Epithelial cell of proximal tubule (primary cell): ENCODE data around the gene PPP1R17. TPM values are rescaled to one million over a fixed set of nuclear protein-coding genes. Genes with fewer than 3 reads are reported as not detected.

Experiments used
- DNase-seq: peaks from one replicate; pipeline ENCODE4 v3.0.0-alpha.2; 2011; ENCODE audit warnings: low read depth
- H3K4me3 ChIP-seq: 2 replicates; pipeline ENCODE4 v1.5.1; 2011; ENCODE audit warnings: low read depth, mild to moderate bottlenecking, low read length
- CTCF ChIP-seq: conservative IDR thresholded peaks from 2 replicates; pipeline ENCODE4 v1.5.1; 2012; ENCODE audit warnings: low read depth, mild to moderate bottlenecking, low read length
- total RNA-seq: library from RNA; depleted of rRNA; stranded (reverse); fragments of >200 nt; gene quantifications from 2 replicates; pipeline ENCODE4 v1.2.3, GENCODE V29; 2015

Gene PPP1R17
- total RNA-seq, 1 donor from 2014 or later: not detected

- no peak for DNase-seq
- no peak for TF ChIP-seq CTCF
- H3K4me3 ChIP-seq: no peak overlapping the region
Observed at GRCh38 chr7:31692871-31693270, 5.9 kb downstream of the PPP1R17 start.

- TF ChIP-seq CTCF: no peak
- no peak overlapping the region for H3K4me3 ChIP-seq
- no peak for DNase-seq
Observed at GRCh38 chr7:31695859-31696614, 9.0 kb downstream of the PPP1R17 start.

GRCh38 chr7:31699050-31699449, 12.0 kb downstream of the PPP1R17 start:
- H3K4me3 ChIP-seq: no peak overlapping the region
- no peak for TF ChIP-seq CTCF
- no peak for DNase-seq

- TF ChIP-seq CTCF: no peak
- DNase-seq: no peak
- H3K4me3 ChIP-seq: no peak overlapping the region
Observed at GRCh38 chr7:31702354-31702753, 15.3 kb downstream of the PPP1R17 start.

- no peak overlapping the region for H3K4me3 ChIP-seq
- no peak for TF ChIP-seq CTCF
- no peak for DNase-seq
Observed at GRCh38 chr7:31705377-31705776, 18.4 kb downstream of the PPP1R17 start.

GRCh38 chr7:31707089-31707488, 20.1 kb downstream of the PPP1R17 start:
- TF ChIP-seq CTCF: no peak
- H3K4me3 ChIP-seq: no peak overlapping the region
- DNase-seq: no peak

GRCh38 chr7:31710171-31710570, 23.2 kb downstream of the PPP1R17 start:
- no peak for TF ChIP-seq CTCF
- DNase-seq: no peak
- no peak overlapping the region for H3K4me3 ChIP-seq
